ENCODE measurements around the gene ACTN4. TPM values are rescaled to one million over a fixed set of nuclear protein-coding genes. Genes with fewer than 3 reads are reported as not detected.

The ACTN4 gene
- total RNA-seq, 1 donor: 280 TPM

DNA sequence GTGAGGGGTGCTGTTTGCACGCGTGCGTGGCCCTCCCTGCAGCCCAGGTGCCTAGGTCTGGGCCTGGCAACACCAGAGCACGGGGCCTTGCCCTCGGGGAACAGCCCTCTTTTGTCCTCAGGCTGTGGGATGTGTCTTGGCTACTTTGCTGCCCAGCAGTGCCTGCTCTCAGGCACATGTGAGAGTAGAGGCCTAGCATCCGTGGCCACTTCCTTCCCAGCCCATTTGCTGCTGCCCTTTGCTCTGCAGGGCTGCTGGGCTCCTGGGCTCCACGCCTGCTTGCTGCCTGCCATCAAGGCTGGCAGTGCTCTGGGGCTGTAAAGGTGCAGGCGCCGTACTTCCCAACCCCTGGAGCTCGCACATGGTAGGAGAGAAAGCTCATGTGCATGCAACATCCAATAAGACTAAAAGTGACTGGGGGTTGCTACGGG is 50.2 kb downstream of the ACTN4 start:
- H3K4me3 ChIP-seq (ENCODE audit: low read depth, low read length): no peak overlapping the region
- no peak for DNase-seq (ENCODE audit: low read depth)
- TF ChIP-seq CTCF (IDR thresholded peaks at IDR 0.05; ENCODE audit: insufficient read depth, low read length): no peak

DNA sequence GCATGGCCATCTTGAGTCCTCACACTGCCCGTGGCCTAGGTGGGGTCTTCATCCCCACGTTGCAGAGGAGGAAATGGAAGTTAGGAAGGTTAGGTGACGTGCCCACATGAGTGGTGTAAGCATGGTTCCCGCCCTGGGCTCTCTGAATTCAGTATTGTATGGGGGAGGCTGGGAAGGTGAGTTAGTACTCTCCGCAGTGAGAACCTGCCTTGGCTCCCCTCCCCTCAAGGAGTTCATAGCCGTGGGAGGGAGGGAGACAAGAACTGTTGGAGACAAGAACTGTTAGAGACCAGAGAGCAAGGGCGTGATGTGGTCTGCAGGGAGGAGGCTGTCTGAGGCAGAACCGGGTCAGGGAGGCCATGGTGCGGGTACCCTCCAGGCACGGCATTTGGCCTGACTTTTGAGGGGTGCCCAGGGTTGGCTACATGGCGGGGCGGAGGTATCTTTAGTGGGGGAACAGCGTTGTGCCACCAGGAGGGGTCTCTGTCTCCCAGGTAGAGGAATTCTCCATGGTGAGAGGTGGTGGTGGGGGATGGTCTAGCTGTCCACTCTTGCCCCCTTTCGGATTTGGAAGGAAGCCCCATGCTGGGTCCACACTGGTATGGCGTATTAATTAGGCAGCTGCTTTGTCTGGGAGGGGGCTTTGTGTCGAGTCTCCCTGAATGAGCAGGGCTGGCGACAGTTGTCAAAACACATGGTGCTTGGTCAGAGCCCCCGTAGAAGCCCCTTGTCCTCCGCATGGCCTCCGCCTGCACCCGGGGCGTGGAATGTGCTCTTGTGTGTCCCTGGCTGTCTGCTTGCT is 51.0 kb downstream of the ACTN4 start:
- no peak for DNase-seq (ENCODE audit: low read depth)
- H3K4me3 ChIP-seq (ENCODE audit: low read depth, low read length): no peak overlapping the region
- no peak for TF ChIP-seq CTCF (IDR thresholded peaks at IDR 0.05; ENCODE audit: insufficient read depth, low read length)

DNA sequence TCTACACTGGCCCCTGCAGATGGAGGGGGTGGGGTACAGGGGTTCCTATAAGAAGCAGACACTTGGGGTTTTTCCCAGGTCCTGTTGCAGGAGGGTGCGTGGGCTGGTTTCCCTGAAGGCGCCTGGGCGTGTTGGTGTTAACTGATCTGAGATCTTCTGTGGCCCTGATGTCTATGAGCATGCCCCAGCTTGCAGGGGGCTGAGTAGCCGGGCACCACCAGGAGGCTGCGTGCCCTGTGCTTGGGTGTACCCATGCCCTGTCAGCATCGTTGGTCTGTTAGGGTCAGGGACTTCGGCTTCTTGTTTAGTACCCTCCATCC is 51.5 kb downstream of the ACTN4 start:
- no peak for TF ChIP-seq CTCF (IDR thresholded peaks at IDR 0.05; ENCODE audit: insufficient read depth, low read length)
- DNase-seq (ENCODE audit: low read depth): no peak
- H3K4me3 ChIP-seq (ENCODE audit: low read depth, low read length): no peak overlapping the region

DNA sequence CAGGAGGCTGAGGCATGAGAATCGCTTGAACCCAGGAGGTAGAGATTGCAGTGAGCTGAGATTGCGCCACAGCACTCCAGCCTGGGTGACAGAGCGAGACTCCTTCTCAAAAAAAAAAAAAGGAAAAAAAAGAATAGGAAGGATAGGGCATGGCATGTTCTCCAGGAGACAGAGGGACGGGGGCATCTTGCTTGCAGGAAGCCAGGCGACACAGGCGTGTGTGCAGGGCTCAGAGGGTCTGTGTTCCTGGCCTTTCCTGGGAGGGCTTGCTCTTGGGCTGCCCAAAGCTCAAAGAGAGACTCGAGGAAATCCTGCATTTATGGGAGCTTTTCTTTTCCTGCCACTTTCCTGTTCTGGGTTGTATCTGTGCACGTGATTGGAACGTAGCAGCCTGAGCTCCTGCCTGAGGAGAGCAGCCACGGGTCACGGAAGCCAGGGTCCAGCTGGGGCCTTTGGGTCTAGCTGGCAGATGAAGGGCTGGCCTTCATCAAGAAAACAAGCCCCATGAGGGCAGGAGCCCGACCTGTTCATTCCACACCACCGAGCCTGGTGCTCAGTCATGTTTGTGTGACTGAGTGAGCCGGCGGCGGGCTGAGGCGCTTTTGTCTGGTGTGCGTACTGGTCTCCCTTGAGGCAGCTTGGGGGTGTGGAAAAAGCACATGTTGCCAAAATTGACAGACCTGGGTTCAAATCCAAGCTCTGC is 52.3 kb downstream of the ACTN4 start:
- TF ChIP-seq CTCF (IDR thresholded peaks at IDR 0.05; ENCODE audit: insufficient read depth, low read length): no peak
- no peak for DNase-seq (ENCODE audit: low read depth)
- H3K4me3 ChIP-seq (ENCODE audit: low read depth, low read length): no peak overlapping the region

DNA sequence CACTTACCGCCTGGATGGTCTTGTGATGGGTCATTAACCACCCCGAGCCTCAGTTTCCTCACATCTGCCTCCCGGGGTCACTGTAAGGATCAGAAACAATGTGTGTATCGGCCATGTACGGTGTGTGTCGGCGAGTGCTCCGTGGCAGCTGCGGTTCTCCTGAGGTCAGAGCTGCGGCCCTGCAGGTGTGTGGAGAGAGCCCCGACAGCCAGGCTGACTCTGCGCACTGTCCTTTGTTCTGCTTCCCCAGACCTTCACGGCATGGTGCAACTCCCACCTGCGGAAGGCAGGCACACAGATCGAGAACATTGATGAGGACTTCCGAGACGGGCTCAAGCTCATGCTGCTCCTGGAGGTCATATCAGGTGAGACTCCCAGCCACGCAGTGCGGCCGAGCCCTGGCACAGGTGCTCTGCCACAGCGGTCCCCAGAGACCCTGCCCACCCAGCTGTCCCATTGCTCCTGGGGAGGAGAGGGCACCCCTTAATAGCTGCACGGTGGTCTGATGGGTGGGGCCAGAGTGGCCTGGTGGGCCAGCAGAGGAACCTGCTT is 53.0 kb downstream of the ACTN4 start:
- no peak for DNase-seq (ENCODE audit: low read depth)
- no peak for TF ChIP-seq CTCF (IDR thresholded peaks at IDR 0.05; ENCODE audit: insufficient read depth, low read length)
- H3K4me3 ChIP-seq (ENCODE audit: low read depth, low read length): no peak overlapping the region

- H3K4me3 ChIP-seq (ENCODE audit: low read depth, low read length): no peak overlapping the region
- no peak for TF ChIP-seq CTCF (IDR thresholded peaks at IDR 0.05; ENCODE audit: insufficient read depth, low read length)
- no peak for DNase-seq (ENCODE audit: low read depth)
Measured at GRCh38 chr19:38700902-38701454, 53.5 kb downstream of the ACTN4 start.

Data from fibroblast of the aortic adventitia (primary cell).